OCI-LY7 (cell line): ENCODE results near the gene NUP93. TPM values are rescaled to one million over a fixed set of nuclear protein-coding genes. Genes with fewer than 3 reads are reported as not detected.

Experiments used
- BruUV-seq: library from RNA; stranded (reverse); fragments of 400-500 nt; replicated peaks from 2 replicates; lab custom pipeline; 2021; lab: Mats Ljungman, UMichigan
- CTCF ChIA-PET: fragments of 300-600 bp; sonication (Branson Sonifier 250); formaldehyde crosslinking; loops from one replicate; lab custom pipeline; 2022; ENCODE audit warnings: antibody characterized with exemption; ENCODE audit not compliant: unreplicated experiment; lab: Charles Lee
- POLR2A ChIA-PET: fragments of 300-600 bp; sonication (Branson Sonifier 250); formaldehyde crosslinking; loops from one replicate; lab custom pipeline; 2022; ENCODE audit warnings: antibody characterized with exemption; lab: Charles Lee
- DNase-seq: peaks from one replicate; pipeline ENCODE4 v3.0.0-alpha.2; 2015; ENCODE audit warnings: low spot score
- H2AFZ ChIP-seq: fragments of 200-600 bp; sonication (generic), shearing (Covaris generic); 2 replicates; pipeline ENCODE4 v1.6.1; 2014; ENCODE audit warnings: mild to moderate bottlenecking, antibody characterized with exemption, low read length, moderate library complexity
- H3K27ac ChIP-seq: fragments of 200-600 bp; sonication (generic); 2 replicates; pipeline ENCODE4 v1.5.1; 2014; ENCODE audit warnings: mixed run types, low read depth, mild to moderate bottlenecking, moderate library complexity, low read length, inconsistent platforms; ENCODE audit not compliant: poor library complexity, severe bottlenecking
- H3K36me3 ChIP-seq: fragments of 200-600 bp; sonication (generic); 2 replicates; pipeline ENCODE4 v1.6.1; 2014; ENCODE audit warnings: mild to moderate bottlenecking, antibody characterized with exemption, low read length, moderate library complexity, mixed read lengths; ENCODE audit not compliant: insufficient read depth
- H3K4me1 ChIP-seq: fragments of 200-600 bp; sonication (generic); 2 replicates; pipeline ENCODE4 v1.5.1; 2014; ENCODE audit warnings: mild to moderate bottlenecking, low read length; ENCODE audit not compliant: insufficient read depth, poor library complexity, severe bottlenecking
- H3K4me2 ChIP-seq: fragments of 200-600 bp; sonication (generic); 2 replicates; pipeline ENCODE4 v1.6.1; 2014; ENCODE audit warnings: mild to moderate bottlenecking, low read length
- H3K4me3 ChIP-seq: fragments of 200-600 bp; sonication (generic); 2 replicates; pipeline ENCODE4 v1.5.1; 2014; ENCODE audit warnings: mild to moderate bottlenecking, low read depth, low read length; ENCODE audit not compliant: poor library complexity, severe bottlenecking
- H3K79me2 ChIP-seq: fragments of 200-600 bp; sonication (generic); 2 replicates; pipeline ENCODE4 v1.6.1; 2016; ENCODE audit warnings: low read depth, mild to moderate bottlenecking, low read length, moderate library complexity, mixed read lengths; ENCODE audit not compliant: insufficient read depth
- H3K9me2 ChIP-seq: fragments of 200-600 bp; sonication (generic); 2 replicates; pipeline ENCODE4 v1.6.1; 2016; ENCODE audit warnings: mild to moderate bottlenecking, low read length, mixed read lengths; ENCODE audit not compliant: insufficient read depth
- H3K9me3 ChIP-seq: fragments of 200-600 bp; sonication (generic); 2 replicates; pipeline ENCODE4 v1.6.1; 2014; ENCODE audit warnings: mild to moderate bottlenecking, mixed run types, low read length, mixed read lengths
- H4K20me1 ChIP-seq: fragments of 200-600 bp; sonication (generic); 2 replicates; pipeline ENCODE4 v1.6.1; 2014; ENCODE audit warnings: mild to moderate bottlenecking, antibody characterized with exemption, low read length, moderate library complexity, mixed read lengths; ENCODE audit not compliant: insufficient read depth
- CTCF ChIP-seq: fragments of 200-600 bp; sonication (generic); conservative IDR thresholded peaks from 2 replicates; pipeline ENCODE4 v1.5.1; 2014; ENCODE audit warnings: mild to moderate bottlenecking, antibody characterized with exemption, low read length, moderate library complexity, mixed read lengths
- EZH2phosphoT487 ChIP-seq: fragments of 200-600 bp; sonication (generic); IDR thresholded peaks from 2 replicates; pipeline ENCODE4 v1.6.1; 2018; ENCODE audit warnings: low read depth, borderline replicate concordance, mild to moderate bottlenecking, mixed run types, antibody characterized with exemption, low read length, moderate library complexity, mixed read lengths
- intact Hi-C: fragments of 100-400 bp; cut with micrococcal nuclease; formaldehyde crosslinking; loops from one replicate; pipeline ENCODE4 v1.10.0; 2022; ENCODE audit not compliant: unreplicated experiment
- total RNA-seq, 2 experiments: library from RNA; depleted of rRNA in 1 of 2; stranded (reverse); fragments of >200 nt in 1 of 2; shearing (Covaris generic) in 1 of 2; gene quantifications; 2 replicates each; pipeline ENCODE4 v1.2.3, GENCODE V29; 2014 to 2022

The NUP93 gene
- total RNA-seq, 2 experiments from 2014 or later: 119 to 183 TPM

DNA sequence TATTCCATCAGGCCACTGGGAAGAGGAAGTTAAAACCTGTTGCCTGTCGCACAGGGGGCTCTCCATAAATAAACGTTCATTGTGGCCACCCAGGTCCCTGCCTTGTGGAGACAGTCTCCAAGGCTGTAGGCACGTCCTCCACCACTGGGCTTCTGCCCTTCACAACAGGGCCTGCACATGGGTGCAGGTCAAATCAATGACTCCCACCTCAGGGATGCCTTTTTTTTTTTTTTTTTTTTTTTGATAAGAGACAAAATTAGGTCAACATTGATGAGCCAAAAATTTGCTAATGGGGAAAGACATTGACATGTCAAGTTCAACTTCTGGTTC lies 122.4 kb downstream of the NUP93 start:
- peak; percentile 12 for DNase-seq
- H3K4me1 ChIP-seq: peaks cover 41% of the 10 kb centered on the region
- no peaks in the 10 kb centered on the region for H3K79me2 ChIP-seq
- BruUV-seq: no TSS peak
- intact Hi-C loops: loop anchor here (1.0 to 5.0 kb wide), 2 partner anchors 59 to 275 kb away; no protein-coding TSS in a partner anchor
- H3K9me2 ChIP-seq: no peaks in the 10 kb centered on the region
- no peak overlapping the region for H3K27ac ChIP-seq
- CTCF ChIA-PET: no interaction called here
- H4K20me1 ChIP-seq: no peaks in the 10 kb centered on the region
- no peak for TF ChIP-seq EZH2phosphoT487
- TF ChIP-seq CTCF: no peak
- no peak overlapping the region for H3K4me3 ChIP-seq
- no peak overlapping the region; the same call in 1 of the 2 replicates for H2AFZ ChIP-seq
- POLR2A ChIA-PET: interaction anchor here (0.7 to 1.0 kb wide), 3 partner anchors 8 to 20 kb away, joined by 3 to 6 read pairs (median 3); no protein-coding TSS in a partner anchor
- peak overlapping the region; percentile 17; the same call in 1 of the 2 replicates for H3K4me2 ChIP-seq
- peaks cover 5% of the 10 kb centered on the region; the same call in 1 of the 2 replicates for H3K9me3 ChIP-seq
- peaks cover 12% of the 10 kb centered on the region for H3K36me3 ChIP-seq

DNA sequence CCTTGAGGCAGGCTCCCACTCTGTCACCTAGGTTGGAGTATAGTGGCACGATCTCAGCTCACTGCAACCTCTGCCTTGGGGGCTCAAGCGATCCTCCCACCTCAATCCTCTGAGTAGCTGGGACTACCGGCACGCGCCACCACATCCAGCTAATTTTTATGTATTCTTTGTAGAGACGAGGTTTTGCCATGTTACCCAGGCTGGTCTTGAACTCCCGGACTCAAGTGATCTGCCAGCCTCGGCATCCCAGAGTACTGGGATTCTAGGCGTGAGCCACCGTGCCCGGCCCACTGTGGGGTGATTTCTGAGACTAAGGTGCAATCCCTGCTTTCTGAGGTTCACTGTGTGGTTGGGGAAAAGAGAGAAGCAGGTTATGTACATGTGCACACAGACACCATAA lies 123.0 kb downstream of the NUP93 start:
- Histone ChIP-seq H3K27ac (no peak overlapping the region), H3K36me3 (peaks cover 7% of the 10 kb centered on the region), H3K9me2 (no peaks in the 10 kb centered on the region), H3K4me1 (peaks cover 35% of the 10 kb centered on the region), H3K79me2 (no peaks in the 10 kb centered on the region), H2AFZ (no peak overlapping the region), H3K4me2 (no peak overlapping the region), H3K4me3 (no peak overlapping the region), H4K20me1 (no peaks in the 10 kb centered on the region), H3K9me3 (peaks cover under 1% of the 10 kb centered on the region; the same call in 1 of the 2 replicates)
- POLR2A ChIA-PET: interaction anchor here (0.7 kb wide), 1 partner anchor 21 kb away, joined by 6 read pairs; no protein-coding TSS in a partner anchor
- no TSS peak for BruUV-seq
- no peak for TF ChIP-seq CTCF
- no peak for TF ChIP-seq EZH2phosphoT487
- DNase-seq: no peak
- intact Hi-C loops: loop anchor here (1.0 to 5.0 kb wide), 2 partner anchors 60 to 276 kb away; no protein-coding TSS in a partner anchor
- CTCF ChIA-PET: interaction anchor here (1.1 kb wide), 1 partner anchor 10 kb away, joined by 3 read pairs; no protein-coding TSS in a partner anchor

DNA sequence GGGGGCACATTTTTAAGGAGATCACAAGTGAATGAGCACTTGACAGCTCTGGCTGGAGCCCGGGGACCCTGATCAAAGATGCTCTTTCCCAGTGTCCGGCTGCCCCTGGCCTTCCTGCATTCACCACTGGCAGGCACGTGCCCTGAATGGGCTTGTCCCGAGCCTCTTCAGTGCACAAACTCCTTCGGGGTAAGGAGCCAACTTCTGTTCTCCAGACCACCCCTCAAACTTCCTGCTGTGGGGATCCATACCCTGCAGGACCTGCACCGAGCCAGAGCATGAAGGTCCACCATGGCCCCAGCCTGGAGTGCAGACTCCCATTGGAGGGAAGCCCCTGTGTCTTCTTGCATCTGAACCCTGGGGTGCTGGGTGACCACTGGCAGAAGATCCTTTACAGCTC lies 125.3 kb downstream of the NUP93 start:
- no peaks in the 10 kb centered on the region for H3K79me2 ChIP-seq
- no peak for DNase-seq
- no peaks in the 10 kb centered on the region for H3K9me2 ChIP-seq
- no peaks in the 10 kb centered on the region for H4K20me1 ChIP-seq
- no peak overlapping the region for H3K27ac ChIP-seq
- no peak overlapping the region for H2AFZ ChIP-seq
- CTCF ChIA-PET: interaction anchor here (0.8 kb wide), 1 partner anchor 12 kb away, joined by 3 read pairs; no protein-coding TSS in a partner anchor
- intact Hi-C loops: no loop called here
- no TSS peak for BruUV-seq
- H3K9me3 ChIP-seq: no peaks in the 10 kb centered on the region
- H3K4me3 ChIP-seq: no peak overlapping the region
- H3K4me2 ChIP-seq: no peak overlapping the region
- no peaks in the 10 kb centered on the region for H3K36me3 ChIP-seq
- TF ChIP-seq CTCF (no peak), EZH2phosphoT487 (no peak)
- peaks cover 29% of the 10 kb centered on the region for H3K4me1 ChIP-seq
- POLR2A ChIA-PET: interaction anchor here (0.6 to 1.2 kb wide), 3 partner anchors 16 to 82 kb away, joined by 3 to 7 read pairs (median 4); no protein-coding TSS in a partner anchor
